HG03039 (cell line): ENCODE data around the gene SRGAP3.

Source experiments
- ATAC-seq: cut with Tn5 transposase; IDR thresholded peaks from one replicate; pipeline ENCODE4 v1.9.1; 2021; ENCODE audit warnings: mild to moderate bottlenecking, moderate library complexity; ENCODE audit not compliant: unreplicated experiment

SRGAP3 gene

GRCh38 chr3:9254764-9255163, 5.3 kb upstream of the SRGAP3 start:
- no peak for ATAC-seq

DNA sequence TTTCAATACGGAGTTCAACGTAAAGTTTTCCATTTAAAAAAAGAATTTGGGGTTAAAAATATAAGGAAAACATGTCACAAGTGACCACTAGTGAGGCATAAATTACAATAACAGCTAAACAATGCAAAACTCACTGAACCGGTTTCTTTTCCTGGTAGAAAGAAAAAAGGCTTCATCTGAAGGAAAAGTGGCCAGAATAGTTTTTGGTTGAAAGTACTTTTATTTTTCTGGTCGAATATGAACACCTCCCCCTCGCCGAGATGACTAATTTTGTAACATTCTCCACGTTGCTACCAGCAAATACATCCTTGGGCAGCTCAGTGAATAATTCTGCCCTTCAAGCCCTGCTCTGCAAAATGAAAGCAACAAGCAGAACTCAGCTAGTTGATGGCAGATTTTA, 3.9 kb upstream of the SRGAP3 start:
- ATAC-seq = no peak

GRCh38 chr3:9251055-9251786, 1.8 kb upstream of the SRGAP3 start:
- no peak for ATAC-seq

- ATAC-seq = no peak
Observed at GRCh38 chr3:9250236-9250635, 790 bp upstream of the SRGAP3 start.

DNA sequence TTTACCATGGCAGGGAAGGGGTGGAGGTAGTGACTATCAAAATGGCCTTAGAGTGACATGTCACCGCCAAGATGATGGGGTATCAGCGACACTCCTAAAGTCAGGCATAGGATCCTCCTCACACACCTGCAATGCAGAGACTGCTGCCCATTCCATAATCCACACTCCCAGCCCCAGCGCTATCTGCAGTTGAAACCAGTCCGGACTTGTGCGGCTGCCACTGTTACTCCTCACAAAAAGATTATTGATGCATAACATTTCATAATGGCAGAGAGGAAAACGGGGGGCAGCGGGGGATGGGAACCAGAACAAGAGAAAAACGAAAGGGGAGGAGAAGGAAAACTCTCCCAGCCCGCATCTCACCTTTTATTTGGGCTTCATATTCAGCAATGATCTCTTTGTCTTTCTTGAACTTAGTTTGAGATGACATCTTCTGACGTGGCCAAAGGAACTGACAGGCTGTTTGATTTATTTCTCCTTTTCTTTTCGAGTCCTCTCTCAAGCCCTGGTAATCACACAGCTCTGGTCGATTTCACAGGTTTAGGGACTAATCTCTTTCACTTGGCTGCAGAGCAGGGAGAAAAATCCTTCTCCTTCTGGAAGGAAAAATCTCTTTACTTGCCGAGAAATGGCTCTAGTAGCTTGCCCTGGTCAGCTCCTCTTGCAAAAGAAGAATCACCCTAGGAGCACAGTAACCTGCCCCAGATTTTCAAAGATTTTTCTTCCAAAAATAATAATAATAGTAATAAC, 749 bp downstream of the SRGAP3 start:
- ATAC-seq = no peak

- no peak for ATAC-seq
Observed at GRCh38 chr3:9247941-9248521, 1.4 kb downstream of the SRGAP3 start.

GRCh38 chr3:9247361-9247940, 2.0 kb downstream of the SRGAP3 start:
- ATAC-seq = no peak

DNA sequence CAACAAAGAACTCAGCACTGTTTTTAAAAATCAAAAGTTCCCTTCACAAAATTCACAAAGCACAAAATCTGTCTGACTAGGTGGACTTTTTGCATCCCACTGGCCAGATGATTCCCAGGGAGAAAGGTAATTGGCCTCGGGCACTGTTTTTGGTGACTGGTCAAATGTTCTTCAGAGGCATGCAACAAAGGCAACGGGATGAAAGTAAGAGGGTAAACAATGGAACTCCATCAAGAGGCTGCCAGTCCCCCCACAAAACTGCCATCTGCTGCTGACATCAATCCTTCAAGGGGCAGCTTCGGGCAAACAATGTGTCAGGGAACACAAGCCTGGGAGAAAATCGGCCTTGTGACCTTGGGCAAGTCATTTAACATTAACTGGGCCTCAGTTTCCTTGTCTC, 3.3 kb downstream of the SRGAP3 start:
- no peak for ATAC-seq

DNA sequence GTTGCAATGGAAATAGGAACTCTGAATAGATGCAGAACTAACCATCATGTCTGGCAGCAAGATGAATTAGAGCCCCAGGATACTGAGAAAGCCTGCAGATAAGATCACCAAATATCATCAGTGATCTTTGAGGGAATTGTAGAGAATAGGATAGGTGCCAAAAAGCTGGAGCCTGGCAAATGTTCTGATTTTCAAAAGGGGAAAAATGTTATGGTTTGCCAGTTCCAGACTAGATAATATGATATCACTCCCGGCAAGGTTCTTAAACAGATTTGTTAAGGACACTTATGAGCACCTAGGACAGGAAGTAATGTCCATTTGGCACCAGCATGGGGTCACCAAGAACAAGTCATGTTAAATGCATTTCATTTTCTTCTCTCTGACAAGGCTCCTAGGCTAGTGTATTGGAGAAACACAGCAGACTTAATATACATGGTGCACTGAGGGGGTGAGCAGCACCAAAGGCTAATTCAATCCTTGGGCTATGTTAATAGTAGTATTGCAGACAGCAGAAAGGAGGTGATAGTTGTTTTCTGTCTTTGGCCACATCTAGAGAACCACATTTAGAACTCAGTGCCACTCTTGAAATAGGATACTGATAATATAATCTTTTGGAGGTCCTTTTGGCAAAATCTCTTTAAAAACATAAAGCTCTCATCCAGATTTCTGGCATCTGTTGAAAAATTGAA, 4.8 kb downstream of the SRGAP3 start:
- ATAC-seq = no peak

- no peak for ATAC-seq
Observed at GRCh38 chr3:9241956-9242355, 7.5 kb downstream of the SRGAP3 start.

GRCh38 chr3:9239680-9240079, 9.8 kb downstream of the SRGAP3 start:
- no peak for ATAC-seq

DNA sequence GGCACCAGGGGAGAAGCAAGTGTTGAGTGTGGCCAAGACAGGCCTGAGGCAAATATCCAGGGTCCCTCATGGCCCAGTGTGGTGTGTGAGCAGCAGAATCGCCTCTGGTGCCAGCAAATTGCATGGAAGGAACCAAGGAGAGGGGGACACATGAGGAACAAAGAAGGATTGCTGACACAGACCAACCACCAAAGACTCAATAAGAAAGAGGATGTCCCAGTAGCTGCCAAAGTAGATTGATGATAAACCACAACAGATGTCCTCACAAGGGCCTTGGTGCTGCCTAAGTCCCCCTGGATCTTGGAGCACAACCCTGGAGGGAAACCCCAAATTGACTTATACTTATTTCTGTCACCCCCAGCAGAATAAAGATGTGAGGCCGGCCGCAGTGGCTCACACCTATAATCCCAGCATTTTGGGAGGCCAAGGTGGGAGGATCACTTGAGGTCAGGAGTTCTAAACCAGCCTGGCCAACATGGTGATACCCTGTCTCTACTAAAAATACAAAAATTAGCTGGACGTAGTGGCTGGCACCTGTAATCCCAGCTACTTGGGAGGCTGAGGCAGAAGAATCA, 10.6 kb downstream of the SRGAP3 start:
- ATAC-seq = no peak

DNA sequence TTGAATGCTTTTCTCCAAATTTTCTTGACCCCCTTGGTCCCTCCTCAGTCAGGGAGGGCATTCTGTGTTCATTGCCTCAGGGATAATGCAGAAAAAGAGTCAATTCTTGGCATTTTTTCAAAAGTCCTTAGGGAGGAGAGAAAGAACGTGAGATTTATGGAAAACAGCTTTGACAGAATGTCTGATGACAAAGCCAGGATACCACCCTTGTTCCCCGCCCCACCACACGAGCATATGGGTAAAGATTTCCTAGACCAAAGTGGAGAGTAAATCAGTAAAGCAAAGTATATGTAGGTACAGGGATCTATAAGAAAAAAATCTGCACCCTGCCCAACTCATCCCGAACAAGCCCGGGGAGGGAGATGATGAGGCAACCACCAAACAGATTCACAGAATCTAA, 11.2 kb downstream of the SRGAP3 start:
- ATAC-seq = no peak

GRCh38 chr3:9233814-9234600, 15.4 kb downstream of the SRGAP3 start:
- no peak for ATAC-seq

DNA sequence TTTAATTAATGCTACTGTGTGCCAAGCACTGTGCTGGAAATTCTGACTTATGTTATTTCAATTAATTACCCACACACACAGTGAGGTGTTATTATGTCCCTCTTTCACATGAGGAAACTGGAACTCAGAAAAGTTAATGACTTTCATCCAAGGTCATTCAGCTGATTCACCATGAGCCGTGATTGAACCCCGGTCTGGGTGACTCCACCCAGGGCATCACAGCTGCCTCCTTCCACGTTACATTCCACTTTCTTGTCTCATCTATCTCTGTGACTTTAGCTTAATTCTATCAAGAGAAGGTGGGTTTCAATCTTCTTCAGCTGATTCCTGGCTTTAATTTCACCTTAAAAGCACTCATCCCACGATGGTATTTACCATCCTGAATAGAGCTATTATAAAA, 16.3 kb downstream of the SRGAP3 start:
- ATAC-seq = no peak

DNA sequence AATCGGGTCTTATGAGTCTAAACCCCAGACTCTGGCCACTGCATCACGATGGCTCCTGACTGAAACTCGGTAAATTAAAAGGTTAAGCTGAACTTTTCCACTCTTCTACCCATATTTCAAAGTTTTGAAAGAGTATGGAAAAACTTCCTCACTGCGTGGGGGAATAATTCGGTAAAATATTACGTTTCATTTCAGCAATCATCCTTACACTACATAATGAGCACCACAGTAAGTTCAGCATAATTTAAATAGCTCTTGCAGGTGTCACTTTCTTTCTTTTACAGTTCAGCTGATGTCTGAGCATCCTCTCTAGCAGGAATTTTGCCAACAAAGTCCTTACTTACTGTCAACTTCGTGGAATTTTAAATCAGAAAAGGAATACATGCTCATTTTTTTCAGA, 17.5 kb downstream of the SRGAP3 start:
- no peak for ATAC-seq

DNA sequence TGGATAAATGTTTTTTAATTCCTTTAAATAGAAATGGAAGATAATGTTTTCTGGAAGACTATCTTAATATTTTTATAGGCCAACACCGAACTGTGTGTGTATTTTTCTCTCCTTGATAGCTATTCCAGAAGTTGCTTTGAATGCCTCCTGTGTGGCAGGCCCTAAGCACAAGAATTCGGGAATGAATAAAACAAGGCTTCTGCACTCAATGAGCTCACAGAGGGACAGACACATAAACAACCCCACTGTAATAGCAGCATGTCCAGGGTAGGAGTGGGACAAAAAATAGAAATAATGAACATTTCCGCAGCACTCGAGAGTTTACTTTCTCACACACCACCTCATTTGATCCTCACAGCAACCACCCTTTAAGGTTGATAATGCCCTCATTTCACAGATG, 18.0 kb downstream of the SRGAP3 start:
- no peak for ATAC-seq

GRCh38 chr3:9231006-9231405, 18.4 kb downstream of the SRGAP3 start:
- no peak for ATAC-seq

DNA sequence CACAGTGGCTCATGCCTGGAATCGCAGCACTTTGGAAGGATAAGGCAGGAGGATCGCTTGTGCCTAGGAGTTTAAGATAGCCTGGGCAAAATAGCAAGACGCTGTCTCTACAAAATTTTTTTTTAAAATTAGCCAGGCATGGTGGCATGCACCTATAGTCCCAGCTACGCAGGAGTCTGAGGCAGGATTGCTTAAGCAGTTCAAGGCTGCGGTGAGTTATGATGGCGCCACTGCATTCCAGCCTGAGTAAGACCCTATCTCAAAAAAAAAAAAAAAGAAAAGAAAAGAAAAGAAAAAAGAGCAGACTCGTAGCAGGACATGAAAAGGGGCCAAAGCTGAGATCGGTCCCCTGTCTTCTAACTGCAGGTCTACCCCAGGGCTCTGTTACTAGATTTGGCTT, 18.9 kb downstream of the SRGAP3 start:
- no peak for ATAC-seq

DNA sequence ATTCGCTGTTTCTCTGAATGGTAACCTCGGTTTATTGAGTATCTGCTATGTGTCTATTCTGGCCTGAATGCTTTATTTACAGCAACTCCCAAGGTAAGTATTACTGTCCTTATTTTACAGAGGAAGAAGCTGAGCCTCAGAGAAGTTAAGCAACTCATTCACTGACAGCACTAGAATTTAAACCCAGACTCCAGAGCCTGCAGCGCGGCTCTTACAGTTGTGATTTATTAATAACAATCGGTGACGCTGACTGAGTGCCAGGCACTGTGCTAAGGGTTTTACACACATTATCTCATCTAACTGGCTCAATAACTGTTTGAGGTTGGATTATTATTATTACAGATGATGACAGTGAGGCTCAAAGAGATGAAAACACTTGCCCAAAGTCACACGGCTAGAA, 19.6 kb downstream of the SRGAP3 start:
- ATAC-seq = no peak
